GM18861 (cell line): Measurements from ENCODE around the gene REXO1.
"Not testable (repeated sequence)": the region's sequence is repeated elsewhere in the genome, so short reads cannot be mapped to it uniquely, and the experiment has no call there.

Experiments
- ATAC-seq: cut with Tn5 transposase; IDR thresholded peaks from one replicate; pipeline ENCODE4 v1.9.1; 2021; ENCODE audit not compliant: unreplicated experiment

The REXO1 gene

GRCh38 chr19:1799695-1800342 lies 48.5 kb downstream of the REXO1 start:
- no peak for ATAC-seq

- not testable (repeated sequence) for ATAC-seq
Observed at GRCh38 chr19:1797313-1797712, 51.0 kb downstream of the REXO1 start.

- no peak for ATAC-seq
Observed at GRCh38 chr19:1796395-1797142, 51.7 kb downstream of the REXO1 start.

GRCh38 chr19:1794424-1795172 lies 53.7 kb downstream of the REXO1 start:
- no peak for ATAC-seq

- no peak for ATAC-seq
Observed at GRCh38 chr19:1791879-1792278, 56.4 kb downstream of the REXO1 start.

GRCh38 chr19:1790054-1790792 lies 58.1 kb downstream of the REXO1 start:
- no peak for ATAC-seq

- no peak for ATAC-seq
Observed at GRCh38 chr19:1789261-1790041, 58.8 kb downstream of the REXO1 start.

GRCh38 chr19:1787116-1787515 lies 61.2 kb downstream of the REXO1 start:
- ATAC-seq: no peak

- no peak for ATAC-seq
Observed at GRCh38 chr19:1786668-1787067, 61.6 kb downstream of the REXO1 start.

- no peak for ATAC-seq
Observed at GRCh38 chr19:1785310-1785709, 63.0 kb downstream of the REXO1 start.

- ATAC-seq: no peak
Observed at GRCh38 chr19:1783874-1784273, 64.4 kb downstream of the REXO1 start.

- no peak for ATAC-seq
Observed at GRCh38 chr19:1783354-1783753, 64.9 kb downstream of the REXO1 start.

- no peak for ATAC-seq
Observed at GRCh38 chr19:1782521-1782920, 65.8 kb downstream of the REXO1 start.

GRCh38 chr19:1780272-1780958 lies 67.9 kb downstream of the REXO1 start:
- no peak for ATAC-seq

- no peak for ATAC-seq
Observed at GRCh38 chr19:1779574-1779973, 68.7 kb downstream of the REXO1 start.

- no peak for ATAC-seq
Observed at GRCh38 chr19:1777149-1777548, 71.1 kb downstream of the REXO1 start.

GRCh38 chr19:1776606-1777147 lies 71.6 kb downstream of the REXO1 start:
- ATAC-seq: no peak

GRCh38 chr19:1775951-1776605 lies 72.2 kb downstream of the REXO1 start:
- ATAC-seq: no peak
